Panc1 (cell line): ENCODE results near the gene EP400. TPM values are rescaled to one million over a fixed set of nuclear protein-coding genes. Genes with fewer than 3 reads are reported as not detected.

Source experiments
- ATAC-seq: fragments of 200-7000 bp; cut with Tn5 transposase; 2 replicates; pipeline ENCODE4 v1.9.1; 2020; ENCODE audit warnings: mild to moderate bottlenecking, moderate library complexity
- BruUV-seq: library from RNA; stranded (reverse); fragments of 400-500 nt; replicated peaks from 2 replicates; lab custom pipeline; 2021; lab: Mats Ljungman, UMichigan
- CTCF ChIA-PET: fragments of 300-600 bp; sonication (Branson Sonifier 250); formaldehyde crosslinking; loops from one replicate; lab custom pipeline; 2022; ENCODE audit warnings: antibody characterized with exemption; lab: Charles Lee
- POLR2A ChIA-PET: fragments of 300-600 bp; sonication (Branson Sonifier 250); formaldehyde crosslinking; loops from one replicate; lab custom pipeline; 2022; ENCODE audit warnings: antibody characterized with exemption; lab: Charles Lee
- DNase-seq: peaks from one replicate; pipeline ENCODE4 v3.0.0-alpha.2; 2010; ENCODE audit warnings: low read depth, low spot score
- H3K27ac ChIP-seq: 2 replicates; pipeline ENCODE4 v1.5.1; 2011; ENCODE audit warnings: mild to moderate bottlenecking, low read length, inconsistent platforms
- H3K27me3 ChIP-seq: fragments of 200-500 bp; sonication (Bioruptor generic); 2 replicates; pipeline ENCODE4 v1.6.0; 2014; ENCODE audit warnings: low read length, inconsistent platforms; ENCODE audit not compliant: control insufficient read depth, insufficient read depth
- H3K36me3 ChIP-seq: fragments of 200-500 bp; sonication (Bioruptor generic); 2 replicates; pipeline ENCODE4 v1.5.1; 2014; ENCODE audit warnings: inconsistent platforms, mild to moderate bottlenecking, low read length, moderate library complexity; ENCODE audit not compliant: control insufficient read depth, insufficient read depth
- H3K4me1 ChIP-seq: 2 replicates; pipeline ENCODE4 v1.5.1; 2011; ENCODE audit warnings: inconsistent platforms, mild to moderate bottlenecking, low read length, moderate library complexity; ENCODE audit not compliant: control insufficient read depth, insufficient read depth
- H3K4me3 ChIP-seq, 2 experiments: 2 replicates each; pipeline ENCODE4 v1.5.1; 2011 to 2012; ENCODE audit warnings: low read depth in 2 of 2, low read length in 2 of 2, mild to moderate bottlenecking in 2 of 2, inconsistent platforms in 1 of 2, moderate library complexity in 1 of 2
- H3K9me3 ChIP-seq: fragments of 200-500 bp; sonication (Bioruptor generic); 2 replicates; pipeline ENCODE4 v1.5.1; 2014; ENCODE audit warnings: low read depth, mild to moderate bottlenecking, inconsistent platforms, low read length, moderate library complexity; ENCODE audit not compliant: control insufficient read depth, insufficient read depth
- CTCF ChIP-seq: fragments of 450-650 bp; IDR thresholded peaks from 2 replicates; pipeline ENCODE4 v1.5.1; 2017; ENCODE audit warnings: mild to moderate bottlenecking
- POLR2AphosphoS5 ChIP-seq: IDR thresholded peaks from 2 replicates; pipeline ENCODE4 v1.6.1; 2012; ENCODE audit warnings: mild to moderate bottlenecking, low read depth, low read length, moderate library complexity
- REST ChIP-seq, 2 experiments: IDR thresholded peaks; 2 replicates each; pipeline ENCODE4 v1.6.1; 2011 to 2012; ENCODE audit warnings: low read depth in 2 of 2, control low read depth in 1 of 2, low read length in 1 of 2, mild to moderate bottlenecking in 1 of 2, moderate library complexity in 1 of 2; ENCODE audit not compliant: insufficient read depth in 1 of 2
- SIN3A ChIP-seq: IDR thresholded peaks from 2 replicates; pipeline ENCODE4 v1.6.1; 2012; ENCODE audit warnings: low read depth, mild to moderate bottlenecking, low read length, moderate library complexity, borderline replicate concordance; ENCODE audit not compliant: insufficient read depth
- TCF7L2 ChIP-seq: IDR thresholded peaks from 2 replicates; pipeline ENCODE4 v1.6.1; 2011; ENCODE audit warnings: mild to moderate bottlenecking, low read depth, low read length, inconsistent platforms
- in situ Hi-C: cut with HindIII; loops from 2 replicates; pipeline ENCODE4 v1.10.0; 2016; ENCODE audit warnings: low sequenced_read_pairs, low pct_unique_long_range_greater_than_20kb
- intact Hi-C: fragments of 100-400 bp; cut with micrococcal nuclease; formaldehyde crosslinking; loops from one replicate; pipeline ENCODE4 v1.10.0; 2022; ENCODE audit not compliant: unreplicated experiment
- total RNA-seq: library from RNA; stranded (reverse); gene quantifications from one replicate; pipeline ENCODE4 v1.2.1, GENCODE V29; 2021; ENCODE audit not compliant: unreplicated experiment

Gene EP400
- total RNA-seq, 1 experiment from 2014 or later: 59.4 TPM

- CTCF ChIA-PET: interaction anchor here (0.6 kb wide), 2 partner anchors 46 to 233 kb away, joined by 7 to 11 read pairs; no protein-coding TSS in a partner anchor
- no peaks in the 10 kb centered on the region for H3K4me1 ChIP-seq
- no peak overlapping the region for H3K4me3 ChIP-seq
- DNase-seq (no peak), ATAC-seq (no peak)
- TF ChIP-seq CTCF (no peak), SIN3A (no peak), TCF7L2 (no peak), POLR2AphosphoS5 (no peak), REST (IDR thresholded peaks at IDR 0.05; ENCODE audit: insufficient read depth in 1 of 2, low read depth in 2 of 2, low read length in 1 of 2) (no peak)
- POLR2A ChIA-PET: interaction anchor here (0.6 kb wide), 1 partner anchor 176 kb away, joined by 13 read pairs; no protein-coding TSS in a partner anchor
- H3K27me3 ChIP-seq: no peaks in the 10 kb centered on the region
- in situ Hi-C loops (no loop called here), intact Hi-C loops (no loop called here)
- no peaks in the 10 kb centered on the region for H3K9me3 ChIP-seq
- H3K36me3 ChIP-seq: peaks cover 12% of the 10 kb centered on the region
- BruUV-seq: no TSS peak
- H3K27ac ChIP-seq: no peak overlapping the region
Measured at GRCh38 chr12:132076711-132077110, 127.0 kb downstream of the EP400 start.

- POLR2A ChIA-PET: no interaction called here
- Histone ChIP-seq H3K4me3 (no peak overlapping the region), H3K27ac (no peak overlapping the region), H3K36me3 (peaks cover 12% of the 10 kb centered on the region), H3K9me3 (no peaks in the 10 kb centered on the region), H3K27me3 (no peaks in the 10 kb centered on the region), H3K4me1 (no peaks in the 10 kb centered on the region)
- no peak for TF ChIP-seq TCF7L2
- no peak for TF ChIP-seq SIN3A
- TF ChIP-seq POLR2AphosphoS5: no peak
- no peak for TF ChIP-seq CTCF
- TF ChIP-seq REST (IDR thresholded peaks at IDR 0.05; ENCODE audit: insufficient read depth in 1 of 2, low read depth in 2 of 2, low read length in 1 of 2): no peak
- ATAC-seq: no peak
- in situ Hi-C loops: no loop called here
- BruUV-seq: no TSS peak
- intact Hi-C loops: no loop called here
- DNase-seq: no peak
- CTCF ChIA-PET: no interaction called here
Measured at GRCh38 chr12:132077322-132078100, 127.8 kb downstream of the EP400 start.
